Mucosa of stomach (tissue), 1 donor: ENCODE data around the gene ABL2.
"Not testable (repeated sequence)": the region's sequence is repeated elsewhere in the genome, so short reads cannot be mapped to it uniquely, and the experiment has no call there.

ENCODE experiments used
- H3K27me3 ChIP-seq: one replicate; pipeline ENCODE4 v1.7.0; 2013; ENCODE audit warnings: mild to moderate bottlenecking, low read length; ENCODE audit not compliant: control insufficient read depth, insufficient read depth
- H3K36me3 ChIP-seq: one replicate; pipeline ENCODE4 v1.7.0; 2013; ENCODE audit warnings: low read length; ENCODE audit not compliant: control insufficient read depth, insufficient read depth
- H3K4me1 ChIP-seq: one replicate; pipeline ENCODE4 v1.7.0; 2013; ENCODE audit warnings: mild to moderate bottlenecking, low read length; ENCODE audit not compliant: control insufficient read depth, insufficient read depth
- H3K4me3 ChIP-seq: one replicate; pipeline ENCODE4 v1.7.0; 2013; ENCODE audit warnings: low read length
- H3K9ac ChIP-seq: one replicate; pipeline ENCODE4 v1.7.0; 2013; ENCODE audit warnings: mild to moderate bottlenecking, low read length, moderate library complexity
- H3K9me3 ChIP-seq: one replicate; pipeline ENCODE4 v1.7.0; 2013; ENCODE audit warnings: mild to moderate bottlenecking, low read length, moderate library complexity; ENCODE audit not compliant: control insufficient read depth
- donor health status: Pancreatic carcinoma.

ABL2 gene

GRCh38 chr1:179241530-179242097, 12.1 kb upstream of the ABL2 start:
- H3K27me3 ChIP-seq = no peaks in the 10 kb centered on the region
- H3K36me3 ChIP-seq = no peaks in the 10 kb centered on the region
- no peak overlapping the region for H3K9ac ChIP-seq
- no peak overlapping the region for H3K4me3 ChIP-seq
- H3K9me3 ChIP-seq = no peaks in the 10 kb centered on the region
- no peaks in the 10 kb centered on the region for H3K4me1 ChIP-seq

GRCh38 chr1:179237222-179237621, 7.7 kb upstream of the ABL2 start:
- H3K9me3 ChIP-seq = no peaks in the 10 kb centered on the region
- no peaks in the 10 kb centered on the region for H3K4me1 ChIP-seq
- H3K36me3 ChIP-seq = no peaks in the 10 kb centered on the region
- H3K4me3 ChIP-seq = no peak overlapping the region
- H3K27me3 ChIP-seq = no peaks in the 10 kb centered on the region
- no peak overlapping the region for H3K9ac ChIP-seq

GRCh38 chr1:179234863-179235262, 5.4 kb upstream of the ABL2 start:
- Histone ChIP-seq H3K36me3 (no peaks in the 10 kb centered on the region), H3K9ac (no peak overlapping the region), H3K4me3 (no peak overlapping the region), H3K4me1 (peaks cover 5% of the 10 kb centered on the region), H3K27me3 (no peaks in the 10 kb centered on the region), H3K9me3 (no peaks in the 10 kb centered on the region)

GRCh38 chr1:179231923-179232322, 2.4 kb upstream of the ABL2 start:
- Histone ChIP-seq H3K27me3 (no peaks in the 10 kb centered on the region), H3K4me1 (peaks cover 5% of the 10 kb centered on the region), H3K36me3 (no peaks in the 10 kb centered on the region), H3K9me3 (no peaks in the 10 kb centered on the region), H3K9ac (no peak overlapping the region), H3K4me3 (no peak overlapping the region)

GRCh38 chr1:179230721-179231120, 1.2 kb upstream of the ABL2 start:
- no peak overlapping the region for H3K4me3 ChIP-seq
- no peaks in the 10 kb centered on the region for H3K27me3 ChIP-seq
- H3K4me1 ChIP-seq = peaks cover 5% of the 10 kb centered on the region
- H3K9me3 ChIP-seq = no peaks in the 10 kb centered on the region
- no peaks in the 10 kb centered on the region for H3K36me3 ChIP-seq
- no peak overlapping the region for H3K9ac ChIP-seq

GRCh38 chr1:179230251-179230650, 774 bp upstream of the ABL2 start:
- Histone ChIP-seq H3K4me3 (no peak overlapping the region), H3K4me1 (peaks cover 5% of the 10 kb centered on the region), H3K9me3 (no peaks in the 10 kb centered on the region), H3K36me3 (no peaks in the 10 kb centered on the region), H3K9ac (peak overlapping the region; percentile 82), H3K27me3 (no peaks in the 10 kb centered on the region)

- Histone ChIP-seq H3K36me3 (no peaks in the 10 kb centered on the region), H3K4me1 (peaks cover 5% of the 10 kb centered on the region), H3K4me3 (no peak overlapping the region), H3K9me3 (no peaks in the 10 kb centered on the region), H3K27me3 (no peaks in the 10 kb centered on the region), H3K9ac (peak overlapping the region; percentile 63)
Observed at GRCh38 chr1:179228783-179229213, 679 bp downstream of the ABL2 start.

- Histone ChIP-seq H3K4me1 (peaks cover 5% of the 10 kb centered on the region), H3K36me3 (no peaks in the 10 kb centered on the region), H3K27me3 (no peaks in the 10 kb centered on the region), H3K9me3 (no peaks in the 10 kb centered on the region), H3K4me3 (no peak overlapping the region), H3K9ac (no peak overlapping the region)
Observed at GRCh38 chr1:179226738-179227137, 2.7 kb downstream of the ABL2 start.

- not testable (repeated sequence) for H3K27me3 ChIP-seq, H3K4me3 ChIP-seq, H3K4me1 ChIP-seq, H3K9me3 ChIP-seq, H3K9ac ChIP-seq, H3K36me3 ChIP-seq
Observed at GRCh38 chr1:179224466-179224865, 5.0 kb downstream of the ABL2 start.

GRCh38 chr1:179221121-179221520, 8.4 kb downstream of the ABL2 start:
- H3K4me3 ChIP-seq, H3K9me3 ChIP-seq, H3K9ac ChIP-seq: not testable (repeated sequence)

GRCh38 chr1:179217943-179218507, 11.5 kb downstream of the ABL2 start:
- no peaks in the 10 kb centered on the region for H3K9me3 ChIP-seq
- H3K36me3 ChIP-seq = no peaks in the 10 kb centered on the region
- H3K9ac ChIP-seq = no peak overlapping the region
- H3K4me1 ChIP-seq = no peaks in the 10 kb centered on the region
- no peaks in the 10 kb centered on the region for H3K27me3 ChIP-seq
- H3K4me3 ChIP-seq = no peak overlapping the region

More at GRCh38 chr1:179221121-179221520, 8.4 kb downstream of the ABL2 start:
- not testable (repeated sequence) for H3K4me1 ChIP-seq, H3K27me3 ChIP-seq, H3K36me3 ChIP-seq

GRCh38 chr1:179213317-179213716, 16.2 kb downstream of the ABL2 start:
- H3K4me3 ChIP-seq, H3K9me3 ChIP-seq, H3K27me3 ChIP-seq, H3K36me3 ChIP-seq, H3K4me1 ChIP-seq, H3K9ac ChIP-seq: not testable (repeated sequence)
